HG03575 (cell line): ENCODE data around the gene ZNF234.
"Not testable (repeated sequence)": the region's sequence is repeated elsewhere in the genome, so short reads cannot be mapped to it uniquely, and the experiment has no call there.

Experiments used
- ATAC-seq: cut with Tn5 transposase; IDR thresholded peaks from one replicate; pipeline ENCODE4 v1.9.1; 2021; ENCODE audit not compliant: unreplicated experiment, insufficient number of reproducible peaks, low FRiP score; ENCODE audit errors: extremely low read depth

ZNF234 gene

GRCh38 chr19:44170660-44171059, 29.3 kb downstream of the ZNF234 start:
- not testable (repeated sequence) for ATAC-seq

GRCh38 chr19:44176590-44176989, 35.2 kb downstream of the ZNF234 start:
- no peak for ATAC-seq

- no peak for ATAC-seq
Measured at GRCh38 chr19:44180968-44181367, 39.6 kb downstream of the ZNF234 start.

GRCh38 chr19:44182145-44182544, 40.8 kb downstream of the ZNF234 start:
- ATAC-seq: no peak

- ATAC-seq: no peak
Measured at GRCh38 chr19:44190020-44190419, 48.7 kb downstream of the ZNF234 start.

GRCh38 chr19:44192127-44192526, 50.8 kb downstream of the ZNF234 start:
- ATAC-seq: no peak

- ATAC-seq: no peak
Measured at GRCh38 chr19:44196772-44197171, 55.4 kb downstream of the ZNF234 start.

GRCh38 chr19:44202470-44202869, 61.1 kb downstream of the ZNF234 start:
- ATAC-seq: no peak

- no peak for ATAC-seq
Measured at GRCh38 chr19:44202974-44203373, 61.6 kb downstream of the ZNF234 start.

GRCh38 chr19:44203877-44204276, 62.5 kb downstream of the ZNF234 start:
- not testable (repeated sequence) for ATAC-seq

- ATAC-seq: no peak
Measured at GRCh38 chr19:44204772-44205171, 63.4 kb downstream of the ZNF234 start.

GRCh38 chr19:44207126-44207803, 65.9 kb downstream of the ZNF234 start:
- no peak for ATAC-seq
